8988T (cell line): ENCODE results near the gene FBH1.

Experiments used
- DNase-seq: peaks from one replicate; pipeline ENCODE4 v3.0.0; 2011

The FBH1 gene

GRCh38 chr10:5983774-5984173, 93.7 kb downstream of the FBH1 start:
- DNase-seq: no peak

DNA sequence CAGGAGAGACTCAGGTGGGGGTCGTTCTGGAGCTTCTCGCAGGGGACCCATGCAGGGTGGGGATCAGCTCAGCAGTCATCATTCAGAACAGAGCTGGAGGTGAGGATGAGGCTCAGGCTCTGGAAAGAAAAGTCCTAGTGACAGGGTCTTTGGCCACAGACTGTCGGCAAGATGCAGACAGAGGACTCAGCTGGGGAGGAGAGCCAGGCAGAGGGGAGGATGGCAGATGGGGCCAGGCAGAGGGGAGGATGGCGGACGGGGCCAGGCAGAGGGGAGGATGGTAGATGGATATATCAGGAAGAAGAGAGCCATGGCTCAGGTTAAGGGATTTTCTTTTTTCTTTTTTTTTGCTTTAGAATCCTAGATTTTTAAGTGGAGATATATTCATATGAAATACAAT, 95.0 kb downstream of the FBH1 start:
- no peak for DNase-seq
